IPS-18a (cell line): ENCODE measurements around the gene CHST3.
"Not testable (repeated sequence)": the region's sequence is repeated elsewhere in the genome, so short reads cannot be mapped to it uniquely, and the experiment has no call there.

ENCODE experiments used
- H3K27ac ChIP-seq: one replicate; pipeline ENCODE4 v1.5.1; 2013; ENCODE audit warnings: low read length
- H3K27me3 ChIP-seq: one replicate; pipeline ENCODE4 v1.6.1; 2013; ENCODE audit warnings: mild to moderate bottlenecking, low read length; ENCODE audit not compliant: control insufficient read depth, insufficient read depth
- H3K36me3 ChIP-seq: one replicate; pipeline ENCODE4 v1.6.1; 2013; ENCODE audit warnings: low read depth, low read length; ENCODE audit not compliant: control insufficient read depth
- H3K4me1 ChIP-seq: one replicate; pipeline ENCODE4 v1.6.1; 2013; ENCODE audit warnings: low read depth, low read length; ENCODE audit not compliant: control insufficient read depth
- H3K4me3 ChIP-seq: one replicate; pipeline ENCODE4 v1.5.1; 2013; ENCODE audit warnings: low read length
- H3K9ac ChIP-seq: one replicate; pipeline ENCODE4 v1.6.1; 2013; ENCODE audit warnings: mild to moderate bottlenecking, low read length, moderate library complexity
- H3K9me3 ChIP-seq: one replicate; pipeline ENCODE4 v1.6.1; 2013; ENCODE audit warnings: low read depth, low read length; ENCODE audit not compliant: control insufficient read depth

Gene CHST3

GRCh38 chr10:72022228-72022627 lies 58.0 kb downstream of the CHST3 start:
- no peak overlapping the region for H3K27ac ChIP-seq
- no peaks in the 10 kb centered on the region for H3K36me3 ChIP-seq
- H3K9ac ChIP-seq: no peak overlapping the region

GRCh38 chr10:72024596-72024995 lies 60.4 kb downstream of the CHST3 start:
- Histone ChIP-seq H3K27ac (no peak overlapping the region), H3K36me3 (no peaks in the 10 kb centered on the region), H3K27me3 (no peaks in the 10 kb centered on the region), H3K4me1 (no peaks in the 10 kb centered on the region), H3K9me3 (no peaks in the 10 kb centered on the region), H3K4me3 (no peak overlapping the region), H3K9ac (no peak overlapping the region)

More at GRCh38 chr10:72022228-72022627, 58.0 kb downstream of the CHST3 start:
- H3K9me3 ChIP-seq: no peaks in the 10 kb centered on the region
- H3K4me1 ChIP-seq: no peaks in the 10 kb centered on the region
- no peaks in the 10 kb centered on the region for H3K27me3 ChIP-seq
- no peak overlapping the region for H3K4me3 ChIP-seq

- no peaks in the 10 kb centered on the region for H3K36me3 ChIP-seq
- no peaks in the 10 kb centered on the region for H3K27me3 ChIP-seq
- no peak overlapping the region for H3K9ac ChIP-seq
- H3K9me3 ChIP-seq: no peaks in the 10 kb centered on the region
- no peak overlapping the region for H3K27ac ChIP-seq
- H3K4me1 ChIP-seq: no peaks in the 10 kb centered on the region
- H3K4me3 ChIP-seq: no peak overlapping the region
Measured at GRCh38 chr10:72025400-72025799, 61.2 kb downstream of the CHST3 start.

- Histone ChIP-seq H3K27me3 (no peaks in the 10 kb centered on the region), H3K4me3 (no peak overlapping the region), H3K27ac (no peak overlapping the region), H3K9ac (no peak overlapping the region), H3K4me1 (no peaks in the 10 kb centered on the region), H3K36me3 (no peaks in the 10 kb centered on the region), H3K9me3 (no peaks in the 10 kb centered on the region)
Measured at GRCh38 chr10:72025832-72026231, 61.6 kb downstream of the CHST3 start.

- H3K36me3 ChIP-seq: no peaks in the 10 kb centered on the region
- no peaks in the 10 kb centered on the region for H3K9me3 ChIP-seq
- no peak overlapping the region for H3K27ac ChIP-seq
- no peaks in the 10 kb centered on the region for H3K27me3 ChIP-seq
- no peaks in the 10 kb centered on the region for H3K4me1 ChIP-seq
- no peak overlapping the region for H3K9ac ChIP-seq
- H3K4me3 ChIP-seq: no peak overlapping the region
Measured at GRCh38 chr10:72026278-72027111, 62.3 kb downstream of the CHST3 start.

- Histone ChIP-seq H3K27me3 (no peaks in the 10 kb centered on the region), H3K27ac (no peak overlapping the region), H3K4me1 (no peaks in the 10 kb centered on the region), H3K9ac (no peak overlapping the region), H3K4me3 (no peak overlapping the region), H3K9me3 (no peaks in the 10 kb centered on the region), H3K36me3 (no peaks in the 10 kb centered on the region)
Measured at GRCh38 chr10:72027498-72027897, 63.3 kb downstream of the CHST3 start.

- Histone ChIP-seq H3K36me3 (no peaks in the 10 kb centered on the region), H3K27ac (no peak overlapping the region), H3K4me1 (no peaks in the 10 kb centered on the region), H3K4me3 (no peak overlapping the region), H3K27me3 (no peaks in the 10 kb centered on the region), H3K9ac (no peak overlapping the region), H3K9me3 (no peaks in the 10 kb centered on the region)
Measured at GRCh38 chr10:72029414-72029813, 65.2 kb downstream of the CHST3 start.

GRCh38 chr10:72030762-72031543 lies 66.8 kb downstream of the CHST3 start:
- Histone ChIP-seq H3K27ac (no peak overlapping the region), H3K27me3 (no peaks in the 10 kb centered on the region), H3K4me3 (no peak overlapping the region), H3K9me3 (no peaks in the 10 kb centered on the region), H3K9ac (no peak overlapping the region), H3K36me3 (no peaks in the 10 kb centered on the region), H3K4me1 (no peaks in the 10 kb centered on the region)

GRCh38 chr10:72031706-72032105 lies 67.5 kb downstream of the CHST3 start:
- H3K27me3 ChIP-seq: no peaks in the 10 kb centered on the region
- no peaks in the 10 kb centered on the region for H3K9me3 ChIP-seq
- H3K4me1 ChIP-seq: no peaks in the 10 kb centered on the region
- H3K4me3 ChIP-seq: no peak overlapping the region
- no peak overlapping the region for H3K9ac ChIP-seq
- no peaks in the 10 kb centered on the region for H3K36me3 ChIP-seq
- no peak overlapping the region for H3K27ac ChIP-seq

- not testable (repeated sequence) for H3K4me3 ChIP-seq, H3K4me1 ChIP-seq, H3K9me3 ChIP-seq, H3K27ac ChIP-seq, H3K9ac ChIP-seq, H3K27me3 ChIP-seq, H3K36me3 ChIP-seq
Measured at GRCh38 chr10:72032409-72033162, 68.4 kb downstream of the CHST3 start.

GRCh38 chr10:72034040-72034499 lies 69.9 kb downstream of the CHST3 start:
- Histone ChIP-seq H3K9ac (no peak overlapping the region), H3K4me1 (peaks cover 6% of the 10 kb centered on the region), H3K4me3 (no peak overlapping the region), H3K27ac (no peak overlapping the region), H3K36me3 (no peaks in the 10 kb centered on the region), H3K27me3 (no peaks in the 10 kb centered on the region), H3K9me3 (no peaks in the 10 kb centered on the region)
